H1 (cell line): ENCODE data around the gene CPNE5. TPM values are rescaled to one million over a fixed set of nuclear protein-coding genes. Genes with fewer than 3 reads are reported as not detected.

Experiments used
- CTCF ChIA-PET: fragments of 300-600 bp; sonication (Branson Sonifier 250); formaldehyde crosslinking; loops from one replicate; lab custom pipeline; 2021; ENCODE audit not compliant: partially characterized antibody; lab: Charles Lee
- POLR2A ChIA-PET: fragments of 300-600 bp; sonication (Branson Sonifier 250); formaldehyde crosslinking; loops from one replicate; lab custom pipeline; 2021; ENCODE audit warnings: inconsistent platforms; ENCODE audit not compliant: partially characterized antibody; lab: Charles Lee
- DNase-seq, 2 experiments: peaks; one replicate each; pipeline versions ENCODE4 v3.0.0 to v3.0.0-alpha.2; 2010 to 2022; ENCODE audit warnings: low spot score in 2 of 2, low read depth in 1 of 2, mixed read lengths in 1 of 2
- FAIRE-seq: peaks from 2 replicates; lab custom pipeline; 2011; peaks lifted over from hg19 to GRCh38; lab: Jason Lieb, UNC
- H2AFZ ChIP-seq: 2 replicates; pipeline ENCODE4 v1.8.1; 2012; ENCODE audit warnings: low read length, inconsistent platforms
- H2AK5ac ChIP-seq: 2 replicates; pipeline ENCODE4 v1.6.1; 2013; ENCODE audit warnings: low read depth, low read length
- H2BK120ac ChIP-seq: replicated peaks from 2 replicates; pipeline ENCODE3; 2013; ENCODE audit warnings: low read depth, low read length, inconsistent platforms
- H2BK12ac ChIP-seq: 2 replicates; pipeline ENCODE4 v1.6.1; 2013; ENCODE audit warnings: low read depth, low read length
- H2BK15ac ChIP-seq: 2 replicates; pipeline ENCODE4 v1.6.1; 2013; ENCODE audit warnings: low read length
- H2BK20ac ChIP-seq: 2 replicates; pipeline ENCODE4 v1.6.1; 2013; ENCODE audit warnings: low read length
- H2BK5ac ChIP-seq: 2 replicates; pipeline ENCODE4 v1.6.1; 2013; ENCODE audit warnings: low read depth, low read length
- H3K14ac ChIP-seq: 2 replicates; pipeline ENCODE4 v1.6.1; 2013; ENCODE audit warnings: inconsistent platforms; ENCODE audit not compliant: insufficient read length
- H3K18ac ChIP-seq: 2 replicates; pipeline ENCODE4 v1.6.1; 2013; ENCODE audit warnings: low read length; ENCODE audit errors: extremely low read depth
- H3K23ac ChIP-seq: 2 replicates; pipeline ENCODE4 v1.6.1; 2013; ENCODE audit warnings: inconsistent platforms; ENCODE audit not compliant: insufficient read length
- H3K23me2 ChIP-seq: 2 replicates; pipeline ENCODE4 v1.6.1; 2013; ENCODE audit warnings: low read depth, low read length
- H3K27ac ChIP-seq: 2 replicates; pipeline ENCODE4 v1.6.1; 2011; ENCODE audit warnings: low read depth, low read length, inconsistent platforms
- H3K27me3 ChIP-seq, 4 experiments: replicated peaks in 1 of 4; 1 replicate in 1 of 4; 2 replicates in 3 of 4; pipeline versions ENCODE4 v1.6.1 to v1.8.1; 2011 to 2013; ENCODE audit warnings: low read length in 3 of 4, mild to moderate bottlenecking in 3 of 4, inconsistent platforms in 2 of 4, mixed read lengths in 2 of 4, moderate library complexity in 1 of 4; ENCODE audit not compliant: control insufficient read depth in 3 of 4, insufficient read depth in 3 of 4; ENCODE audit errors: extremely low read depth in 1 of 4
- H3K36me3 ChIP-seq, 4 experiments: 2 replicates each; pipeline versions ENCODE4 v1.6.1 to v1.8.1; 2011 to 2013; ENCODE audit warnings: mild to moderate bottlenecking in 4 of 4, low read length in 3 of 4, moderate library complexity in 2 of 4, control low read depth in 1 of 4, inconsistent platforms in 1 of 4; ENCODE audit not compliant: insufficient read depth in 4 of 4, control insufficient read depth in 2 of 4
- H3K4ac ChIP-seq: replicated peaks from 2 replicates; pipeline ENCODE3; 2013; ENCODE audit warnings: low read length, low read depth, mixed read lengths, inconsistent platforms; ENCODE audit not compliant: insufficient read length
- H3K4me1 ChIP-seq, 4 experiments: replicated peaks in 1 of 4; 1 replicate in 1 of 4; 2 replicates in 3 of 4; pipeline versions ENCODE4 v1.6.1 to v1.8.1; 2011 to 2013; ENCODE audit warnings: low read length in 3 of 4, inconsistent platforms in 2 of 4, mixed read lengths in 1 of 4; ENCODE audit not compliant: insufficient read depth in 4 of 4, control insufficient read depth in 3 of 4
- H3K4me2 ChIP-seq, 2 experiments: 2 replicates each; pipeline versions ENCODE4 v1.6.1 to v1.8.1; 2011 to 2013; ENCODE audit warnings: low read depth in 2 of 2, low read length in 2 of 2, control low read depth in 1 of 2, inconsistent platforms in 1 of 2, mild to moderate bottlenecking in 1 of 2; ENCODE audit not compliant: insufficient read depth in 1 of 2
- H3K4me3 ChIP-seq, 4 experiments: fragments of 200-600, 300-600 bp in 1 of 4; sonication (generic), shearing (Covaris generic), sonication (Bioruptor Twin) in 1 of 4; 2 replicates each; pipeline versions ENCODE4 v1.5.1 to v1.8.1; 2011 to 2016; ENCODE audit warnings: low read length in 4 of 4, low read depth in 3 of 4, control low read depth in 2 of 4, inconsistent platforms in 2 of 4, mild to moderate bottlenecking in 2 of 4, mixed read lengths in 1 of 4, moderate library complexity in 1 of 4; ENCODE audit not compliant: insufficient read depth in 2 of 4; ENCODE audit errors: extremely low read depth in 1 of 4
- H3K56ac ChIP-seq: replicated peaks from 2 replicates; pipeline ENCODE3; 2013; ENCODE audit warnings: low read depth, mild to moderate bottlenecking, mixed read lengths, low read length, inconsistent platforms; ENCODE audit not compliant: insufficient read length
- H3K79me1 ChIP-seq: 2 replicates; pipeline ENCODE4 v1.6.1; 2013; ENCODE audit warnings: low read depth, low read length, control low read depth
- H3K79me2 ChIP-seq, 2 experiments: 2 replicates each; pipeline versions ENCODE4 v1.6.1 to v1.8.1; 2012 to 2013; ENCODE audit warnings: low read length in 2 of 2, mild to moderate bottlenecking in 2 of 2, inconsistent platforms in 1 of 2; ENCODE audit not compliant: insufficient read depth in 2 of 2, control insufficient read depth in 1 of 2
- H3K9ac ChIP-seq, 4 experiments: replicated peaks in 1 of 4; 1 replicate in 1 of 4; 2 replicates in 3 of 4; pipeline versions ENCODE4 v1.6.1 to v1.8.1; 2011 to 2013; ENCODE audit warnings: low read depth in 3 of 4, low read length in 3 of 4, control low read depth in 2 of 4, mild to moderate bottlenecking in 2 of 4, moderate library complexity in 2 of 4, inconsistent platforms in 1 of 4; ENCODE audit errors: extremely low read depth in 1 of 4
- H3K9me3 ChIP-seq, 2 experiments: 2 replicates each; pipeline versions ENCODE4 v1.6.1 to v1.8.1; 2012 to 2013; ENCODE audit warnings: mild to moderate bottlenecking in 2 of 2, moderate library complexity in 2 of 2, control low read depth in 1 of 2, inconsistent platforms in 1 of 2, low read depth in 1 of 2, low read length in 1 of 2, mixed read lengths in 1 of 2; ENCODE audit not compliant: insufficient read depth in 2 of 2
- H4K20me1 ChIP-seq, 2 experiments: replicated peaks in 1 of 2; 2 replicates each; pipeline versions ENCODE3 to v1.8.1; 2011 to 2013; ENCODE audit warnings: inconsistent platforms in 2 of 2, low read length in 2 of 2, mild to moderate bottlenecking in 1 of 2; ENCODE audit not compliant: insufficient read depth in 2 of 2, control insufficient read depth in 1 of 2
- H4K5ac ChIP-seq: 2 replicates; pipeline ENCODE4 v1.6.1; 2013; ENCODE audit warnings: low read length, low read depth, mixed read lengths, inconsistent platforms; ENCODE audit not compliant: insufficient read length
- H4K8ac ChIP-seq: 2 replicates; pipeline ENCODE4 v1.8.0; 2013; ENCODE audit warnings: mild to moderate bottlenecking, moderate library complexity, low read length, inconsistent platforms; ENCODE audit not compliant: insufficient read depth; ENCODE audit errors: extremely low read depth
- H4K91ac ChIP-seq: replicated peaks from 2 replicates; pipeline ENCODE3; 2013; ENCODE audit warnings: low read length, mixed read lengths, inconsistent platforms; ENCODE audit not compliant: insufficient read length
- CEBPB ChIP-seq: IDR thresholded peaks from 2 replicates; pipeline ENCODE4 v1.6.1; 2012; ENCODE audit warnings: low read depth, low read length
- POLR2AphosphoS5 ChIP-seq: IDR thresholded peaks from 2 replicates; pipeline ENCODE4 v1.6.1; 2011; ENCODE audit warnings: low read depth, low read length
- YY1 ChIP-seq: IDR thresholded peaks from 2 replicates; pipeline ENCODE4 v1.6.1; 2011; ENCODE audit warnings: low read depth, mild to moderate bottlenecking, low read length
- WGBS, 2 experiments: shearing (Covaris generic) in 1 of 2; methylation state at CpG; one replicate each; pipeline versions ENCODE4 v1.1.6 to v1.1.7; 2013 to 2015; ENCODE audit warnings: low lambda C conversion rate in 2 of 2, mixed read lengths in 2 of 2, inconsistent platforms in 1 of 2, low coverage in 1 of 2, missing lambda C conversion rate in 1 of 2; ENCODE audit not compliant: insufficient replicate concordance in 2 of 2, insufficient coverage in 1 of 2, insufficient read length in 1 of 2; ENCODE audit errors: extremely low coverage in 1 of 2, missing lambda C conversion rate in 1 of 2; 5-methylcytosine and 5-hydroxymethylcytosine counted together
- polyA plus RNA-seq, 7 experiments: library from polyadenylated mRNA; depleted of rRNA in 3 of 7; stranded (reverse) in 5 of 7; unstranded in 2 of 7; fragments of >200 nt in 5 of 7; fragments of 200-250 nt in 2 of 7; gene quantifications; 1 replicate in 5 of 7; 2 replicates in 1 of 7; 4 replicates in 1 of 7; pipeline versions ENCODE4 v1.2.1 to v1.2.3, GENCODE V29; 2011 to 2013; ENCODE audit warnings: missing spikeins in 2 of 7, mixed read lengths in 2 of 7
- total RNA-seq: library from RNA; stranded (reverse); fragmentation: NEBNext Ultra II Directional; extraction: Animal tissue kit (Norgen Biotek cat#: 25700); gene quantifications from 2 replicates; pipeline ENCODE4 v1.2.1, GENCODE V29; 2021

CPNE5 gene
- total and polyA plus RNA-seq, 2 of the 8 experiments (the other 6 are each of a cell fraction or from before 2014, with no cell fraction given), result 0.88 to 1.8 TPM

DNA sequence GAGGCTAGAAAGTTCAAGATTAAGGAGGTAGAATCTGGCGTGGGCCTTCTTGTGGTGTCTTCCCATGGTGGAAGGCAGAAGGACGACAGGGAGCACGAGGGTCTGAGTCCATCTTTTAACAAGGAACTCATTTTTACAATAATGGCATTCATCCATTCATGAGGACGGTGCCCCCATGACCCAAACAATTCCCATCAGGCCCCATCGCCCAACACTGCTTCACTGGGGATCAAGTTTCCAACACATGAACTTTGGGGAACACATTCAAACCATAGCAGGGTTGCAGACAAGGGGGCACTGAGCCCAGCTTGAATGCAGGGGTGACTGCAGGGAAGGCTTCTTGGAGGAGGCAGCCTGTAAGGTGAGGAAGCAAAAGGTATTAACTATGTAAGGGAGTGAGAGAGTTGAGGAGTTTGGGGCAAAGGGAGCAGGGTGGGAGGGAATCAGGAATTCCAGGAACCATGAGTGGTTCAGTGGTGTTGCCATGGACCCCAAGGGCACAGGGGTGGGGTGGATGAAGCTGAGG lies 136.1 kb downstream of the CPNE5 start:
- 84% methylated on average over 5 of the region's 5 CpGs; no CpG with 5 or more reads in 1 of the 2 experiments for whole genome bisulfite sequencing, 2 experiments
- no peak for TF ChIP-seq CEBPB
- no peak for TF ChIP-seq YY1
- no peak for TF ChIP-seq POLR2AphosphoS5
- Histone ChIP-seq H3K14ac (no peak overlapping the region), H4K91ac (no peak overlapping the region), H3K9me3 (no peaks in the 10 kb centered on the region), H2BK5ac (no peak overlapping the region), H2AK5ac (no peak overlapping the region), H3K18ac (no peak overlapping the region), H3K36me3 (no peaks in the 10 kb centered on the region), H2BK12ac (no peak overlapping the region), H3K4ac (no peak overlapping the region), H3K23me2 (no peaks in the 10 kb centered on the region), H3K56ac (no peak overlapping the region), H3K27me3 (no peaks in the 10 kb centered on the region), H4K5ac (no peak overlapping the region), H2BK20ac (no peak overlapping the region), H4K8ac (no peak overlapping the region), H3K79me2 (no peaks in the 10 kb centered on the region), H3K23ac (no peak overlapping the region), H3K4me3 (no peak overlapping the region), H4K20me1 (peaks cover 0 to 3% of the 10 kb centered on the region in 2 experiments), H3K4me1 (no peaks in the 10 kb centered on the region), H2AFZ (no peak overlapping the region), H2BK15ac (no peak overlapping the region), H2BK120ac (no peak overlapping the region), H3K9ac (no peak overlapping the region), H3K79me1 (no peaks in the 10 kb centered on the region), H3K4me2 (no peak overlapping the region), H3K27ac (no peak overlapping the region)
- FAIRE-seq, result no peak
- CTCF ChIA-PET, result interaction anchor here (1.1 to 8.6 kb wide), 9 partner anchors 13 to 88 kb away, joined by 3 to 52 read pairs (median 4); no protein-coding TSS in a partner anchor
- POLR2A ChIA-PET, result interaction anchor here (1.1 kb wide), 1 partner anchor 108 kb away, joined by 3 read pairs; no protein-coding TSS in a partner anchor
- DNase-seq, result no peak
